Measurements from ENCODE around the gene CHGA.
A peak's percentile ranks its signal among the peaks of the same experiment; 100 is the strongest.

The CHGA gene

DNA sequence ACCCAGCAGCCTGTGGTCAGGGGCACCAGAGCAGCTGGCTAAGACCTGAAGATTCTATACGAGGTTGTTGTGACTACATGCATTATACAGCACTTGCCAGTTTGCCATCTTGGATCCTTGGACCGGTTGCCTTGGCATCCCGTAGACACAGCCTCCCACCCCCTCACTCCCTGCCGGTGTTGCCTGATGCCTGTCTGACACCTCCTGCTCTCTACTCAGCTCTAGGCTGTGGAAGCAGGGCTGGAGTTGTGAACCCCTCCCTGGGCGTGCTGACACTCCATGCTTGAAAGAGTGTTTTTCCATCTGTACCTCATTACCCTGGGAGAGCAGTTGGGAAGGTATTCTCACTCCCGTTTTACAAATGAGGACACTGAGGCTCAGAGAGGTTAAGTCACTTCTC lies 2.5 kb downstream of the CHGA start:
- TF ChIP-seq, protein P1, sequence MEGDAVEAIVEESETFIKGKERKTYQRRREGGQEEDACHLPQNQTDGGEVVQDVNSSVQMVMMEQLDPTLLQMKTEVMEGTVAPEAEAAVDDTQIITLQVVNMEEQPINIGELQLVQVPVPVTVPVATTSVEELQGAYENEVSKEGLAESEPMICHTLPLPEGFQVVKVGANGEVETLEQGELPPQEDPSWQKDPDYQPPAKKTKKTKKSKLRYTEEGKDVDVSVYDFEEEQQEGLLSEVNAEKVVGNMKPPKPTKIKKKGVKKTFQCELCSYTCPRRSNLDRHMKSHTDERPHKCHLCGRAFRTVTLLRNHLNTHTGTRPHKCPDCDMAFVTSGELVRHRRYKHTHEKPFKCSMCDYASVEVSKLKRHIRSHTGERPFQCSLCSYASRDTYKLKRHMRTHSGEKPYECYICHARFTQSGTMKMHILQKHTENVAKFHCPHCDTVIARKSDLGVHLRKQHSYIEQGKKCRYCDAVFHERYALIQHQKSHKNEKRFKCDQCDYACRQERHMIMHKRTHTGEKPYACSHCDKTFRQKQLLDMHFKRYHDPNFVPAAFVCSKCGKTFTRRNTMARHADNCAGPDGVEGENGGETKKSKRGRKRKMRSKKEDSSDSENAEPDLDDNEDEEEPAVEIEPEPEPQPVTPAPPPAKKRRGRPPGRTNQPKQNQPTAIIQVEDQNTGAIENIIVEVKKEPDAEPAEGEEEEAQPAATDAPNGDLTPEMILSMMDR (IDR thresholded peaks at IDR 0.05), result no peak
- Histone ChIP-seq H3K36me3 (ENCODE audit: control insufficient read depth, insufficient read depth, low read length) (no peaks in the 10 kb centered on the region), H3K4me2 (ENCODE audit: low read length) (peak overlapping the region; percentile 56), H3K9me3 (ENCODE audit: control insufficient read depth, low read length) (no peaks in the 10 kb centered on the region), H3K9ac (peak overlapping the region; percentile 92), H3K79me2 (peaks cover 59% of the 10 kb centered on the region), H3K27ac (peak overlapping the region; percentile 97), H2AFZ (no peak overlapping the region), H3K4me1 (peaks cover 27% of the 10 kb centered on the region), H3K4me3 (ENCODE audit: low read depth, low read length) (peak overlapping the region; percentile 72), H3K27me3 (ENCODE audit: control insufficient read depth, insufficient read depth, low read length) (no peaks in the 10 kb centered on the region)

DNA sequence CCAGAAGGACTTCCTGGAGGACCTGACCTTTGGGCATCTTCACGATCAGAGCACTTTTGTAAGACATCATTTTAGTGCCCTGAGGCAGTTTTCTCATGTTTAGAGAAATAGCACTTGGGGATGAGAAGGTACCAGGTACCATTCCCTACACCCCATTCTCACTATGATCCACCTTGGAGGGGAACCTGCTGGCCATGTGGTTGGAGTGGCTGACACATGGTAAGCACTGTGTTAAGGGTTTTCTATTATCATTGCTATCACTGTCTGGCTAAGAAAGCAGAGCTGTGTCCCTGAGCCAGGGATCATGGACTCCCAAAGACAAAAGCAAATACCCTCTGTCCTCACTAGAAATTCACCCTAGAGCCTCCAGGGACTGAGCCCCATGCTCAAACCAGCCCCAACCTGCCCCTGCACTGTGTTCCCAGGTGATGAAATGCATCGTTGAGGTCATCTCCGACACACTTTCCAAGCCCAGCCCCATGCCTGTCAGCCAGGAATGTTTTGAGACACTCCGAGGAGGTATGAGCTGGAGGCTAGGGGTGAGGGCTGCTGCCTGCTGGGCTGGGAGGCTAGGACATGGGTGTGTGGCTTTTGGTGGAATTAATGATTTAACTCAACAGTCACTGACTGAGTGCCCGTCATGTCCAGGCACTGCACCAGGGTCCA lies 3.4 kb downstream of the CHGA start:
- H3K4me2 ChIP-seq (ENCODE audit: low read length), result peak overlapping the region; percentile 56
- TF ChIP-seq, protein P1 (IDR thresholded peaks at IDR 0.05), result no peak
- no peaks in the 10 kb centered on the region for H3K36me3 ChIP-seq (ENCODE audit: control insufficient read depth, insufficient read depth, low read length)
- H3K27ac ChIP-seq, result peak overlapping the region; percentile 97
- peaks cover 59% of the 10 kb centered on the region for H3K79me2 ChIP-seq
- H3K4me1 ChIP-seq, result peaks cover 35% of the 10 kb centered on the region
- peak overlapping the region; percentile 92 for H3K9ac ChIP-seq
- no peaks in the 10 kb centered on the region for H3K27me3 ChIP-seq (ENCODE audit: control insufficient read depth, insufficient read depth, low read length)
- H3K9me3 ChIP-seq (ENCODE audit: control insufficient read depth, low read length), result no peaks in the 10 kb centered on the region
- no peak overlapping the region for H2AFZ ChIP-seq
- H3K4me3 ChIP-seq (ENCODE audit: low read depth, low read length), result peak overlapping the region; percentile 72

DNA sequence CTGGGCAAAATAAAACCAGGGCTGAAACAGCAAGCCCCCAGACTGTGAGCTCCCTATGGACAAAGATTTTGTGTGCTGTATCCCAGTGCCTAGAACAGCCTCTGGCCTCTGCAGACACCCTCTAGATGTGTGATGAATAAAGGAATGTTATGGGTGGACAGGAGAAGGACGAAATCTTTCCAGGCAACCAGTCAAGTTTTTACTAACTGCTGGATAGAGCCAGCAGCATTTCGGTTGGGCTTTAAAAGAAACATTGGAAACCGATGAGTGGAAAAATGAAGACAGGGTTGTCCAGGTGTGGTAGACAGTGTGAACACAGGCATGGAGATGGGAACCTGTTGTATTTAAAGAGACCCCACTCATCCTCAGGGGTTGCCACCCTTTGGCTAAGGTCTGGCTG lies 4.0 kb downstream of the CHGA start:
- Histone ChIP-seq H3K4me3 (ENCODE audit: low read depth, low read length) (peak overlapping the region; percentile 72), H2AFZ (no peak overlapping the region), H3K27me3 (ENCODE audit: control insufficient read depth, insufficient read depth, low read length) (no peaks in the 10 kb centered on the region), H3K9ac (peak overlapping the region; percentile 92), H3K36me3 (ENCODE audit: control insufficient read depth, insufficient read depth, low read length) (no peaks in the 10 kb centered on the region), H3K27ac (peak overlapping the region; percentile 97), H3K4me2 (ENCODE audit: low read length) (peak overlapping the region; percentile 56), H3K4me1 (peaks cover 32% of the 10 kb centered on the region), H3K9me3 (ENCODE audit: control insufficient read depth, low read length) (no peaks in the 10 kb centered on the region), H3K79me2 (peaks cover 59% of the 10 kb centered on the region)
- TF ChIP-seq, protein P1 (IDR thresholded peaks at IDR 0.05), result no peak

DNA sequence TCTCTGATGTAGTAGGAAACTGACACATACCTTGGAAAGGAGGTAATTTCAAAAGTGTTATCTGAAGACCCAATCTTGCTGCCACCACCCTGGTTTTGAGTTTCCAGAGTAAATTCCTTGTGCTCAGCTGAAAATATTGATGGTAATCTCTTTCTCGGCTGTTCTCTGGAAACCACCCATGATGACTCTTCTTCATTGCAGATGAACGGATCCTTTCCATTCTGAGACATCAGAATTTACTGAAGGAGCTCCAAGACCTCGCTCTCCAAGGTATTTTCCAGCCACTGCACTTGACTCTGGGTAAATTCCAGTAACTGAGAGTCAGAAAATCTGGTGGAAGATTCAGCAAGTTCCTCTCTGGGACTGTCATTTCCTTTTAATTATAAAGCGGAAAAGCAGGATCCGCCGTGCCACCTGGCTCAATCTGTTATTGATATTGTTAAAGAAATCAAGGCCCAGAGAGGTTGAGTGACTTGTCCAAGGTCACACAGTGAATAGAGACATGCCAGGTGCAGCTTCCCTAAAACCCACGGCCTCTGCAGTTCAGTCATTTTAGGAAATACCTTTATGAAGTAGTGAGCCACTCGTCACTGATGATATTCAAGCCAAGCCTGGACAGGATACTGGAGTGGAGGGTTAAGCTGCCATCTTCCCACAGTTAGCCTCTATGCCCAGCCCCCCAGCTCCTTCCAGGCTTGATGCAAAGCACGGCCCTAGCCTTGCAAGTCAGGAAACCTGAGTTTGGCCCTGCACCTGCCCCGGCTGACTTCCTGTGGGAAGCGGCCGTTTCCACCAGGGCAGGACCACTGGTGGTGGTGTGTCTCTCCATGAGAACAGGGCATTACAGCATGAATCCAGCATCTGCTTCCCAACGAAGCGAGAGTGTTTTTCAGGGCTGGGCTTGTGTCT lies 4.7 kb downstream of the CHGA start:
- Histone ChIP-seq H3K9me3 (ENCODE audit: control insufficient read depth, low read length) (no peaks in the 10 kb centered on the region), H3K27me3 (ENCODE audit: control insufficient read depth, insufficient read depth, low read length) (no peaks in the 10 kb centered on the region), H3K36me3 (ENCODE audit: control insufficient read depth, insufficient read depth, low read length) (no peaks in the 10 kb centered on the region), H3K9ac (peak overlapping the region; percentile 92), H3K4me1 (peaks cover 34% of the 10 kb centered on the region), H3K4me3 (ENCODE audit: low read depth, low read length) (peak overlapping the region; percentile 72), H3K4me2 (ENCODE audit: low read length) (peak overlapping the region; percentile 56), H3K27ac (peak overlapping the region; percentile 97), H3K79me2 (peaks cover 59% of the 10 kb centered on the region), H2AFZ (no peak overlapping the region)
- TF ChIP-seq, protein P1 (IDR thresholded peaks at IDR 0.05), result no peak

Data from parathyroid adenoma (tissue), 2 donors.